CD4-positive, alpha-beta memory T cell (primary cell): Measurements from ENCODE around the gene FAM222B. TPM values are rescaled to one million over a fixed set of nuclear protein-coding genes. Genes with fewer than 3 reads are reported as not detected.
"Not testable (repeated sequence)": the region's sequence is repeated elsewhere in the genome, so short reads cannot be mapped to it uniquely, and the experiment has no call there.

Experiments
- CTCF ChIA-PET: fragments of 350-600 bp; sonication (Branson Sonifier 250); formaldehyde crosslinking; loops from one replicate; lab custom pipeline; 2021; ENCODE audit warnings: inconsistent platforms; ENCODE audit not compliant: partially characterized antibody; lab: Charles Lee
- POLR2A ChIA-PET: fragments of 350-600 bp; sonication (Branson Sonifier 250); formaldehyde crosslinking; loops from one replicate; lab custom pipeline; 2021; ENCODE audit not compliant: partially characterized antibody; lab: Charles Lee
- DNase-seq, 5 donors: peaks; one replicate each; pipeline versions ENCODE4 v3.0.0 to v3.0.0-alpha.2; 2020 to 2022; ENCODE audit warnings: mixed read lengths in 1 of 5
- H3K27ac ChIP-seq: one replicate; pipeline ENCODE4 v1.7.0; 2013; ENCODE audit warnings: low read depth, low read length
- H3K27me3 ChIP-seq: 2 replicates; pipeline ENCODE4 v1.7.0; 2013; ENCODE audit warnings: mild to moderate bottlenecking, low read length, moderate library complexity; ENCODE audit not compliant: insufficient read depth
- H3K36me3 ChIP-seq: 2 replicates; pipeline ENCODE4 v1.7.0; 2013; ENCODE audit warnings: mild to moderate bottlenecking, low read length, moderate library complexity; ENCODE audit not compliant: insufficient read depth
- H3K4me1 ChIP-seq: 2 replicates; pipeline ENCODE4 v1.7.0; 2013; ENCODE audit warnings: mild to moderate bottlenecking, low read length, moderate library complexity; ENCODE audit not compliant: insufficient read depth
- H3K4me3 ChIP-seq, 2 donors: one replicate each; pipeline ENCODE4 v1.7.0; 2013; ENCODE audit warnings: low read length in 2 of 2, mild to moderate bottlenecking in 1 of 2
- H3K9me3 ChIP-seq, 2 donors: one replicate each; pipeline ENCODE4 v1.7.0; 2013; ENCODE audit warnings: low read length in 2 of 2, control low read depth in 1 of 2; ENCODE audit not compliant: control insufficient read depth in 1 of 2
- H3K27ac Mint-ChIP-seq, 7 donors: one replicate each; pipeline ENCODE4 v1.8.0; 2020 to 2021; ENCODE audit warnings: mixed read lengths in 7 of 7, mild to moderate bottlenecking in 6 of 7, inconsistent platforms in 3 of 7, moderate library complexity in 3 of 7
- H3K27me3 Mint-ChIP-seq, 2 donors: one replicate each; pipeline ENCODE4 v1.8.0; 2020 to 2021; ENCODE audit warnings: mixed read lengths in 2 of 2
- H3K36me3 Mint-ChIP-seq, 2 donors: one replicate each; pipeline ENCODE4 v1.8.0; 2020 to 2021; ENCODE audit warnings: mixed read lengths in 2 of 2, inconsistent platforms in 1 of 2, mild to moderate bottlenecking in 1 of 2
- H3K4me1 Mint-ChIP-seq, 4 donors: one replicate each; pipeline ENCODE4 v1.8.0; 2020 to 2021; ENCODE audit warnings: mixed read lengths in 4 of 4, mild to moderate bottlenecking in 1 of 4
- H3K4me3 Mint-ChIP-seq, 8 donors: one replicate each; pipeline ENCODE4 v1.8.0; 2020 to 2021; ENCODE audit warnings: mixed read lengths in 8 of 8, mild to moderate bottlenecking in 7 of 8, moderate library complexity in 6 of 8, inconsistent platforms in 3 of 8
- H3K9me3 Mint-ChIP-seq, 8 donors: one replicate each; pipeline ENCODE4 v1.8.0; 2020 to 2021; ENCODE audit warnings: mixed read lengths in 8 of 8, mild to moderate bottlenecking in 5 of 8, inconsistent platforms in 3 of 8, moderate library complexity in 1 of 8
- intact Hi-C: fragments of 100-400 bp; cut with micrococcal nuclease; formaldehyde crosslinking; loops from one replicate; pipeline ENCODE4 v1.15.1; 2023
- polyA plus RNA-seq, 2 donors: library from polyadenylated mRNA; unstranded; fragments of 300-500 nt; fragmentation: Illumina TruSeq; gene quantifications; one replicate each; pipeline ENCODE4 v1.2.3, GENCODE V29; 2021
- total RNA-seq, 2 experiments: library from RNA; stranded (reverse); gene quantifications; one replicate each; pipeline ENCODE4 v1.2.3, GENCODE V29; 2021

FAM222B gene
- total and polyA plus RNA-seq, 4 experiments from 2014 or later, result 7.9 to 23.2 (median 21.0) TPM

GRCh38 chr17:28788100-28788499 lies 54.5 kb downstream of the FAM222B start:
- peaks cover 9 to 15% (median 11%) of the 10 kb centered on the region in 4 donors for H3K4me1 Mint-ChIP-seq
- H3K27ac Mint-ChIP-seq, result peak overlapping the region in 2 of 7 donors; percentile 17 to 57
- H3K27me3 Mint-ChIP-seq, result no peaks in the 10 kb centered on the region
- Histone ChIP-seq H3K27me3 (no peaks in the 10 kb centered on the region), H3K36me3 (no peaks in the 10 kb centered on the region), H3K4me1 (peaks cover 3% of the 10 kb centered on the region), H3K27ac (no peak overlapping the region), H3K9me3 (no peaks in the 10 kb centered on the region), H3K4me3 (no peak overlapping the region)
- H3K9me3 Mint-ChIP-seq, result no peaks in the 10 kb centered on the region
- intact Hi-C loops, result no loop called here
- peaks cover 4 to 6% of the 10 kb centered on the region in 2 donors for H3K36me3 Mint-ChIP-seq
- POLR2A ChIA-PET, result no interaction called here
- no peak overlapping the region for H3K4me3 Mint-ChIP-seq
- CTCF ChIA-PET, result interaction anchor here (1.1 to 2.7 kb wide), 2 partner anchors 25 to 37 kb away, joined by 3 to 10 read pairs; no protein-coding TSS in a partner anchor
- no peak for DNase-seq

- Mint-ChIP-seq H3K27ac (no peak overlapping the region), H3K27me3 (no peaks in the 10 kb centered on the region)
Observed at GRCh38 chr17:28783161-28783560, 59.4 kb downstream of the FAM222B start.

GRCh38 chr17:28779601-28780000 lies 63.0 kb downstream of the FAM222B start:
- H3K27me3 ChIP-seq, H3K27ac ChIP-seq, H3K9me3 ChIP-seq, H3K4me3 ChIP-seq, H3K4me3 Mint-ChIP-seq, DNase-seq, H3K36me3 ChIP-seq, POLR2A ChIA-PET, H3K9me3 Mint-ChIP-seq, H3K27me3 Mint-ChIP-seq, intact Hi-C loops: not testable (repeated sequence)
- Mint-ChIP-seq H3K27ac (peak overlapping the region in 1 of 7 donors; percentile 48), H3K4me1 (peaks cover 27 to 37% (median 32%) of the 10 kb centered on the region in 4 donors), H3K36me3 (peaks cover 14 to 22% of the 10 kb centered on the region in 2 donors)
- H3K4me1 ChIP-seq, result peaks cover 14% of the 10 kb centered on the region
- CTCF ChIA-PET, result interaction anchor here (1.0 kb wide), 1 partner anchor 14 kb away, joined by 3 read pairs; no protein-coding TSS in a partner anchor

More at GRCh38 chr17:28783161-28783560, 59.4 kb downstream of the FAM222B start:
- Histone ChIP-seq H3K4me1 (no peaks in the 10 kb centered on the region), H3K27me3 (no peaks in the 10 kb centered on the region), H3K36me3 (no peaks in the 10 kb centered on the region), H3K27ac (no peak overlapping the region), H3K4me3 (no peak overlapping the region), H3K9me3 (no peaks in the 10 kb centered on the region)
- intact Hi-C loops, result no loop called here
- ChIA-PET CTCF (interaction anchor here (0.6 to 1.3 kb wide), 3 partner anchors 10 to 20 kb away, joined by 3 to 7 read pairs (median 3); no protein-coding TSS in a partner anchor), POLR2A (interaction anchor here (0.8 kb wide), 1 partner anchor 19 kb away, joined by 3 read pairs; no protein-coding TSS in a partner anchor)
- H3K4me3 Mint-ChIP-seq, result no peak overlapping the region
- DNase-seq, result no peak
- no peaks in the 10 kb centered on the region for H3K9me3 Mint-ChIP-seq
- peaks cover 13 to 17% of the 10 kb centered on the region in 2 donors for H3K36me3 Mint-ChIP-seq
- H3K4me1 Mint-ChIP-seq, result peaks cover 14 to 23% (median 20%) of the 10 kb centered on the region in 4 donors

- CTCF ChIA-PET, result interaction anchor here (0.9 to 5.0 kb wide), 2 partner anchors 13 to 49 kb away, joined by 3 to 60 read pairs; no protein-coding TSS in a partner anchor
- POLR2A ChIA-PET, result interaction anchor here (0.6 kb wide), 1 partner anchor 116 kb away, joined by 4 read pairs; no protein-coding TSS in a partner anchor
Observed at GRCh38 chr17:28777178-28777577, 65.4 kb downstream of the FAM222B start.

GRCh38 chr17:28774206-28774605 lies 68.4 kb downstream of the FAM222B start:
- Histone ChIP-seq H3K4me1 (peaks cover 14% of the 10 kb centered on the region), H3K36me3 (no peaks in the 10 kb centered on the region), H3K4me3 (no peak overlapping the region), H3K27me3 (no peaks in the 10 kb centered on the region), H3K9me3 (no peaks in the 10 kb centered on the region), H3K27ac (no peak overlapping the region)
- H3K27me3 Mint-ChIP-seq, result no peaks in the 10 kb centered on the region
- H3K4me1 Mint-ChIP-seq, result peaks cover 24 to 33% (median 26%) of the 10 kb centered on the region in 4 donors
- no peak for DNase-seq
- H3K9me3 Mint-ChIP-seq, result no peaks in the 10 kb centered on the region
- intact Hi-C loops, result no loop called here
- peaks cover 17% of the 10 kb centered on the region in 2 donors for H3K36me3 Mint-ChIP-seq
- no peak overlapping the region for H3K4me3 Mint-ChIP-seq
- H3K27ac Mint-ChIP-seq, result no peak overlapping the region
- ChIA-PET POLR2A (interaction anchor here (0.7 kb wide), 1 partner anchor 45 kb away, joined by 3 read pairs; the partner anchor contains the start of gene NEK8), CTCF (interaction anchor here (1.0 to 5.0 kb wide), 4 partner anchors 10 to 179 kb away, joined by 3 to 60 read pairs (median 8); no protein-coding TSS in a partner anchor)

More at GRCh38 chr17:28777178-28777577, 65.4 kb downstream of the FAM222B start:
- Histone ChIP-seq H3K27me3 (no peaks in the 10 kb centered on the region), H3K9me3 (no peaks in the 10 kb centered on the region), H3K27ac (no peak overlapping the region), H3K36me3 (no peaks in the 10 kb centered on the region), H3K4me3 (no peak overlapping the region), H3K4me1 (peaks cover 14% of the 10 kb centered on the region)
- Mint-ChIP-seq H3K4me1 (peaks cover 27 to 37% (median 33%) of the 10 kb centered on the region in 4 donors), H3K4me3 (no peak overlapping the region), H3K9me3 (no peaks in the 10 kb centered on the region), H3K27me3 (no peaks in the 10 kb centered on the region), H3K27ac (peak overlapping the region; percentile 10 to 79 (median 57)), H3K36me3 (peaks cover 14 to 25% of the 10 kb centered on the region in 2 donors)
- intact Hi-C loops, result no loop called here
- DNase-seq, result no peak

- Histone ChIP-seq H3K4me1 (peaks cover 14% of the 10 kb centered on the region), H3K27ac (no peak overlapping the region), H3K36me3 (no peaks in the 10 kb centered on the region), H3K4me3 (no peak overlapping the region), H3K9me3 (no peaks in the 10 kb centered on the region), H3K27me3 (no peaks in the 10 kb centered on the region)
- Mint-ChIP-seq H3K4me1 (peaks cover 20 to 28% (median 22%) of the 10 kb centered on the region in 4 donors), H3K36me3 (peaks cover 12 to 14% of the 10 kb centered on the region in 2 donors), H3K9me3 (no peaks in the 10 kb centered on the region), H3K4me3 (no peak overlapping the region), H3K27me3 (no peaks in the 10 kb centered on the region), H3K27ac (peak overlapping the region in 2 of 7 donors; percentile 35 to 39)
- intact Hi-C loops, result no loop called here
- no peak for DNase-seq
- CTCF ChIA-PET, result interaction anchor here (0.6 to 5.0 kb wide), 4 partner anchors 9 to 179 kb away, joined by 3 to 60 read pairs (median 5); no protein-coding TSS in a partner anchor
- POLR2A ChIA-PET, result interaction anchor here (0.6 kb wide), 1 partner anchor 658 kb away, joined by 3 read pairs; no protein-coding TSS in a partner anchor
Observed at GRCh38 chr17:28773736-28774135, 68.9 kb downstream of the FAM222B start.

- H3K4me3 Mint-ChIP-seq, result no peak overlapping the region
- no peaks in the 10 kb centered on the region for H3K27me3 Mint-ChIP-seq
- intact Hi-C loops, result no loop called here
- POLR2A ChIA-PET, result interaction anchor here (1.9 to 5.0 kb wide), 4 partner anchors 39 to 187 kb away, joined by 5 to 32 read pairs (median 13); partner anchors contain the start of genes FLOT2, PHF12 and TLCD1
- Histone ChIP-seq H3K36me3 (peaks cover 15% of the 10 kb centered on the region), H3K9me3 (no peaks in the 10 kb centered on the region), H3K4me1 (no peaks in the 10 kb centered on the region), H3K4me3 (no peak overlapping the region), H3K27me3 (no peaks in the 10 kb centered on the region), H3K27ac (no peak overlapping the region)
- CTCF ChIA-PET, result interaction anchor here (1.0 to 7.2 kb wide), 25 partner anchors 9 to 352 kb away, joined by 3 to 102 read pairs (median 16); partner anchors contain the start of genes DHRS13, FAM222B, FLOT2 and NEK8
- DNase-seq, result no peak
- peaks cover 9 to 33% of the 10 kb centered on the region in 2 donors for H3K36me3 Mint-ChIP-seq
- H3K27ac Mint-ChIP-seq, result peak overlapping the region in 3 of 7 donors; percentile 51 to 73 (median 53)
- no peaks in the 10 kb centered on the region for H3K9me3 Mint-ChIP-seq
- peaks cover 4 to 14% (median 5%) of the 10 kb centered on the region in 4 donors for H3K4me1 Mint-ChIP-seq
Observed at GRCh38 chr17:28765038-28765437, 77.6 kb downstream of the FAM222B start.
